Left cardiac atrium (tissue), 4 donors: ENCODE measurements around the gene TTI1. TPM values are rescaled to one million over a fixed set of nuclear protein-coding genes. Genes with fewer than 3 reads are reported as not detected.

Experiments
- ATAC-seq, 2 donors: fragments of 200-7000 bp; cut with Tn5 transposase; one replicate each; pipeline ENCODE4 v1.9.1; 2020; ENCODE audit warnings: mild to moderate bottlenecking in 2 of 2, moderate library complexity in 2 of 2
- DNase-seq: peaks from one replicate; pipeline ENCODE4 v3.0.0-alpha.2; 2020
- intact Hi-C, 2 donors: fragments of 100-400 bp; cut with DNase I; formaldehyde crosslinking; loops; one replicate each; pipeline versions ENCODE4 v1.14.1 to v1.15.1; 2022 to 2023
- long read RNA-seq: library from polyadenylated mRNA; unstranded; transcript quantifications from one replicate; pipeline ENCODE4 v2.0.0, GENCODE V29; 2021
- total RNA-seq, 2 donors: library from RNA; stranded (reverse); fragmentation: NEBNext Ultra II Directional; extraction: Animal tissue kit (Norgen Biotek cat#: 25700); gene quantifications; one replicate each; pipeline ENCODE4 v1.2.1, GENCODE V29; 2021
- donor health status: DM: no; HTN: yes; CAD: no.
- donor health status: DM: no; HTN: yes; CAD: no; lungs with severe emphysema.
- donor health status: DM: yes; HTN: yes; CAD: no.
- donor health status: Dilated cardiomyopathy.

The TTI1 gene
- 10 to 100 TPM; 11.6 to 11.9 TPM for total RNA-seq
- long read RNA-seq, transcript TTI1-201 (8 exons, 3,825 nt): major isoform, 5 of 13 reads
- long read RNA-seq, partial matches to known transcripts: 1 of 13 reads
- long read RNA-seq, other reads (novel, unspliced or antisense): 4 of 13 reads

GRCh38 chr20:38033330-38034107, at the start of gene TTI1, which contains the start of gene RPRD1B:
TSS of gene TTI1 (minus strand) at chr20:38033456. CDS start at chr20:38013816, 19,640 bp downstream.
TSS of gene RPRD1B (plus strand) at chr20:38033746. CDS start at chr20:38033948, 202 bp downstream.
- ATAC-seq (peak; percentile 97 to 98), DNase-seq (peak; percentile 92)
- intact Hi-C loops: no loop called here

DNA sequence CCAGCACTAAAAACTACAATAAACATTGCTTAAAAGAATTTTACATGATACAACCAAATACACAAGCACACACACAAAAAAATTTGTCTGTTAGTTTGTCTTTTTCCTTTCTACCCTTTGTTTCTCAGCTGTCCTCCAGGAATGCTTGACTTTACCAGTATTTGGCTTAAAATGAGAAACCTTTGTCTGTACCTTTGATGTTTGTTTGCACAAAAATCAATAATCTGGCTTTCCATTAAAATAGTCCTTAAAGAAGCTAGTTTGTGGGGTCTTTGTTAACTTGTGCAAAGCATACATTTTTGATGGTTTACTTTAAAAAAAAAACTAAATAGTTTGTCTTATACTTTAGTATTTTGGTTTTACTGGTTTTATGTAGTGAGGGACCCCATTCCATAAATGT, 49.6 kb upstream of the TTI1 start:
- intact Hi-C loops: no loop called here
- DNase-seq (no peak), ATAC-seq (no peak)

- intact Hi-C loops: no loop called here
- DNase-seq: no peak
- ATAC-seq: no peak
These were observed 48.3 kb upstream of the TTI1 start for GRCh38 chr20:38081575-38081974.

DNA sequence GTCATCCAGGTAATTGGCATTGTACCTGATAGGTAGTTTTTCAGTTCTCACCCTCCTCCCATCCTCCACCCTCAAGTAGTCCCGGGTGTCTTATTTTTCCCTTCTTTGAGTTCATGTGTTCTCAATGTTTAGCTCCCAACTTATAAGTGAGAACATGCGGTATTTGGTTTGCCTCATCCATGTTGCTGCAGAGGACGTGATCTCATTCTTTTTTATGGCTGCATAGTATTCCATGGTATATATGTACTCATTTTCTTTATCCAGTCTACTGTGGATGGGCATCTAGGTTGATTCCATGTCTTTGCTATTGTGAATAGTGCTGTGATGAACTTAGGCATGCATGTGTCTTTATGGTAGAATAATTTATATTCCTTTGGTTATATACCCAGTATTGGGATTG, 46.1 kb upstream of the TTI1 start:
- ATAC-seq (no peak), DNase-seq (no peak)
- intact Hi-C loops: no loop called here

- intact Hi-C loops: no loop called here
- ATAC-seq: no peak
- no peak for DNase-seq
These were observed 44.8 kb upstream of the TTI1 start for GRCh38 chr20:38078084-38078483.

DNA sequence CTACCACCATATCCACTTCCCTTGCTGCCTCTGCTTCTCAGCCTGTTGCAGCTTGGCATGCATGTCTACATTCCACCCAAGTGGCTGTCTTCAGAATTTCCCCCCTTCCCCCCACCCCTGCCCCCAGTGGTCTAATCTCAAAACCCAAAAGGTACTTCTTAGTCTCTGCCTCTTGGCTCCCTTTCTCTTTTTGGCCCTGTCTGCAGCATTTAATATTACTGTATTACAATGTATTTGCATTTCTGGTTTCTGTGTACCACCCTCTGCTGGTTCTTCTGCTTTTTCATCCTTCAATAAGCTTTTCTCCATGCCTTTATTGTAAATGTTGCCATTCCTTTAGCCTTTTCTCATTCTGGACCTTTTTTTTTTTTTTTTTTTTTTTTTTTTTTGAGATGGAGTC, 43.3 kb upstream of the TTI1 start:
- DNase-seq: no peak
- intact Hi-C loops: no loop called here
- no peak for ATAC-seq

GRCh38 chr20:38075161-38075998, 42.1 kb upstream of the TTI1 start:
- intact Hi-C loops: no loop called here
- DNase-seq (no peak), ATAC-seq (peak in 1 of 2 donors; percentile 48)

DNA sequence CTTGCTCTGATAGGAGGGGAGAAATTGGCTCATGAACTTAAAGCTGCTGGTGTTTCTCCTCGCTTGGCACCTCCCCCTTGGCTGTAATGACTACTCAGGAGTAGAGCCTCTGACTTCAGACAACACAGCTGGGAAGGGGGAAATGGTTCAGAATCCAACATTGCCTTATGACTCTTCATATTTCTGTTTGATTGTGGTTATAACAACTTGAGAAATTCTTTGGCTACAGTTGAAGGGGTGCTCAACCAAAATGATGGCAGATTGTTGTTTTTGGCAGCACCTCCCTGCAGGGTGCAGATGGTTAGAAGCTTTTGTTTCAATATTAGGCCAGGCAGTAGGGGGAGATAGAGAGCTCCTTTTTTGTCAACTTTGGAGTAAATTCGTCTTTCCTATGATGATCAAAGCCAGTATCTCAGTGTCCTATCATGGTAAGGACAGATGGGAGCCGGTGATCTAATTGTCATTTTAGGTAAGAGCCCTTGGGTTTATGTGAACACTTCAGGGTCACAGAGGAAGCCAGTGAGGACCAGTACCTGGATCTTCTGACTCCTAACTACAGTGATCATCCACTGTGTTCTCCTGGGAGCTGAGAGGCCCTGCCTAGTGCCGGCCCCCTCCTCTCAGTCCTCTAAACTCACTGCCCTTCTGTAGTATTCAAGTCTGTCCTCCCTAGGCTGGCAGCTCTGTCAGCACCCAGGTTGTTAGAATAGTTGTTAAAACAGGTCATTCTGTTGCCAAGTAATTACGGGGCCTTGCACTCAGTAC, 40.2 kb upstream of the TTI1 start:
- intact Hi-C loops: loop anchor here (5.0 kb wide), 2 partner anchors 89 to 94 kb away; partner anchors contain the start of gene TGM2 (in 1 of the 2)
- peak; percentile 74 for DNase-seq

DNA sequence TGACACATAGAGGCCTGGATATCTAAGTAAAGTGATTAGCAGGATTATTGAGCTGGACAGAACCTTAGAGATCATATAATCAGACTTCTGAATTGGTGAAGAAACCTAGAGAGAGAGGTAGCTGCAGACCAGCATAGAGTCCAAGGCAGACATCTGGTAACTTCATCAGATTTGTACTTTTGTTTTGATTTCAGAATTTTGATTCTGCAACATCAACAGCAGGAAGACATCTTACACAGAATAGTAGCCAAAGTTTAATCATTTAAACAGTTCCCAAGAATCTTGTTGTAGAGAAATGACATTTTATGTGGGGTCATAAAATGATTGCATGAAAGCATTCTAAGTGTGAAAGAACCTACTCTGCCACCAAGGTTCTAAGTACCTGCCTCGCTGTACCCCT, 39.6 kb upstream of the TTI1 start:
- ATAC-seq (peak in 1 of 2 donors; percentile 44), DNase-seq (no peak)
- intact Hi-C loops: loop anchor here (5.0 kb wide), 2 partner anchors 89 to 94 kb away; partner anchors contain the start of gene TGM2 (in 1 of the 2)

More for the DNA sequence above, 40.2 kb upstream of the TTI1 start:
- peak; percentile 87 to 94 for ATAC-seq

DNA sequence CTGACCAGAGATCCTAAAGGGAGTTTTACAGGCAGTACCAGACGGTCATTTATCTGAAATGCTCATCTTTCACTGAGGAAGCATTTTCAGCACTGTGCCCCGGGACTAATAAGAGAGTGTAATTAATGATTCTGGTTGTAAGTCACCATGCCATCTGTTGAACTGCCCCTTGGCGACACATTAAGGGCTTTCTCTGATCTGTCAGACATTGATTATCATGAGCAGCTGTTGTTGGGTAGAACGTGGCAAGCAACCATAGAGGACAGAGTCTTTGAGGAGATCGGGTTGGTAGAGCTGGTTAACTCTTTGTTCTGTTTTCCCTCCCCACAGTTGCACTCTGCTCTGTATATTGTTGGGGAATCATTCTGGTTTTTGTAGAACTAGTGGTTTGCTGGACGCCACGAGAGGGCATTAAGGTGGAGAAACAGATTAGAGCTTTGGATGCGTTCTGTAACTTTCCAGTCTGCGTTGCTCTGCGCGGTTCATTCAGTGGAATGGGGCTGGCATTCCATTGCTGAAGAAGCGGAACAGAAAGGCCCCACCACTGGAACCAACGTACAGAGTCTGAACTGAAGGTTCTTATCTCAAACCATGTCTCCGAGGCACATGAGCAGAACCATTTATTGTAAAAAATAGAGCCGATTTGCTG, 34.6 kb upstream of the TTI1 start:
- intact Hi-C loops: no loop called here
- ATAC-seq (no peak), DNase-seq (no peak)

DNA sequence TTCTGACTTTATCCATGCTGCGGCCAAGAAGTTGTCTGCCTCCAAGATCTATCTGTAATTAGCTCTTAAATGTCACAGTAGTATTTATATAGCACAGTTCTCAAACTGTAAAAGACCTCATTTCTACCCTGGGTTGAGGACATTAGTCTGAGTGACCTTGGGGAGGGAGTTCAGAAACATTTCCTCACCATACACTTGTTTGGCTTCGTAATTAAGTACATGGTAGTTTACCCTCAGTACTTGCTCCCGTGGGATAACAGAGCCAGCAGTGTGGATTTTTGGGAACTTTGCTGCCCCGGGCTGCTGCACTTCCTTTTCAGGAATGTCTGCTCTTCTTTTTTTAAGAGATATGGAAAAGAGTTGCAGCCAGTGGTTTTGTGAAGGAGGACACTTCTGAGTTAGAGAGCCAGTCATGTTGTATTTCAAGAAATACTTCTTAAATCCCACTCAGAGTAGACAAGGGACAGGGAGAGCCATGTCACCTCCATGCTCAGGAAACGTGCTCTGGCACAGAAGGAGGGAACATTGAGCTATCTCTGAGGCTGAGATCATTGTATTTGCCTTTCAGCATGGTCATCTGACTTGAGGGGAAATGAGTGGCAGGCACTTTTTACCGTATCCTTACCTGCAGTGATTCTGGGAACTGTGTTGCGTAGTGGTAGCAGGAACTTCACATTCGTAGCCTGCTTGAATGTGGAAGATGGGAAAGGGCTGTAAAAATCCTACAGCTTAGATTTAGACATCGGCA, 33.9 kb upstream of the TTI1 start:
- no peak for DNase-seq
- intact Hi-C loops: no loop called here
- peak; percentile 63 to 83 for ATAC-seq

DNA sequence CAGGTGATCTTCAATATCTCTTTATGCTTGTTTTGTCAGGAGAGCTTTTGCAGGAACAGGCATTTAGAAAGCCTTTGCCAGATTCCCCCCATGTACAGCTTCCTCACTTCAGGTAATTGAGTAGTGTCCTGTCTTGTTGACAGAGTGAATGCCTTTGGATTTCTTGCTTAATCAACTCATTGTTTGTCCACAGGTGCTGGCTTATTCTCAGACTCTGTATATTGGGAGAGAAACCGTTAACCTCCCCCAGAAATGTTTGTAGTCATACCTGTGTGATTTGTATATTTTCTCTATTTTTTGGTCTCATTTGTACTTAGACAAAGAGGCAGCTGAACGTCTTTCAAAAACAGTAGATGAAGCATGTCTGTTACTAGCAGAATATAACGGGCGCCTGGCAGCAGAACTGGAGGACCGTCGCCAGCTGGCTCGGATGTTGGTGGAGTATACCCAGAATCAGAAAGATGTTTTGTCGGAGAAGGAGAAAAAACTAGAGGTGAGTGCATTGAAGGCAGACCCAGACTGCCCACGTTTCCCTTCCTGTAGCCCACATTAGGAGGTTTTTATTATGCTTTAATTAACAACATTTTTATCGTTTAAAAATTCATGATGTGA, 32.6 kb upstream of the TTI1 start:
- ATAC-seq (peak; percentile 28 to 35), DNase-seq (no peak)
- intact Hi-C loops: no loop called here

GRCh38 chr20:38063911-38064530, 30.8 kb upstream of the TTI1 start:
- intact Hi-C loops: loop anchor here in 1 of 2 donors (5.0 kb wide), 1 partner anchor 153 kb away; no protein-coding TSS in a partner anchor
- no peak for ATAC-seq
- no peak for DNase-seq

GRCh38 chr20:38062890-38063289, 29.6 kb upstream of the TTI1 start:
- DNase-seq (no peak), ATAC-seq (no peak)
- intact Hi-C loops: loop anchor here in 1 of 2 donors (5.0 kb wide), 1 partner anchor 154 kb away; no protein-coding TSS in a partner anchor

GRCh38 chr20:38061109-38061508, 27.9 kb upstream of the TTI1 start:
- ATAC-seq (no peak), DNase-seq (no peak)
- intact Hi-C loops: loop anchor here in 1 of 2 donors (5.0 kb wide), 1 partner anchor 156 kb away; no protein-coding TSS in a partner anchor

- intact Hi-C loops: loop anchor here in 1 of 2 donors (5.0 kb wide), 1 partner anchor 157 kb away; no protein-coding TSS in a partner anchor
- ATAC-seq (no peak), DNase-seq (no peak)
These were observed 27.3 kb upstream of the TTI1 start for GRCh38 chr20:38060536-38060935.

DNA sequence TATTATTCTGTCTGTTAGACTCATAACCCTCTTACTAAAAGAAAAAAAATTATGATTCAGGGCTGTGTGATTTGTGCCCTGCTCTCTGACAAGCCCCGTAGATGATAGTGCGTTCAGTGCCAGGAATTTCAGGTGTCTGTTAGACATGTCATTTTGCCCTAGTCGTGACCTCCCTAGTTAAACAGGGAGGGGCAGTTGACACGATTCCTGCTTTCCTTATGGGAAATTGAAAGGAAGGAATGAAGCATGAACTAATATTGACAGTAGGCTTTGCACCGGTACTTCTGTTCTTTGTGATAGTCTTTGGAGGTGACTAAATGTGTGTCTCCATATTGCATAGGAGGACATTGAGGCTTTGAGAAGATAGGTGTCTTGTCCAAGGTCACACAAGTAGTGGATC, 26.6 kb upstream of the TTI1 start:
- DNase-seq (no peak), ATAC-seq (no peak)
- intact Hi-C loops: loop anchor here (2.0 to 5.0 kb wide), 4 partner anchors 107 to 262 kb away; partner anchors contain the start of gene TGM2 (in 1 of the 2)
